ENCODE data around the gene LYL1.

- TF ChIP-seq CTCF (conservative IDR thresholded peaks at IDR 0.05) (no peak), ZFX (IDR thresholded peaks at IDR 0.05) (no peak)
Observed at GRCh38 chr19:13110099-13110610, 7.5 kb upstream of the LYL1 start.

All from C4-2B (cell line).